ENCODE results near the gene SLC38A9. TPM values are rescaled to one million over a fixed set of nuclear protein-coding genes. Genes with fewer than 3 reads are reported as not detected.

Gene SLC38A9
- total and polyA plus RNA-seq, 2 of the 8 experiments (the other 6 are each of a cell fraction or from before 2014, with no cell fraction given), result 29.2 to 43.7 TPM

GRCh38 chr5:55620009-55620765 is 91.9 kb downstream of the SLC38A9 start:
- H3K27ac ChIP-seq (ENCODE audit: low read depth, low read length), result no peak overlapping the region
- TF ChIP-seq EZH2 (IDR thresholded peaks at IDR 0.05; ENCODE audit: low read depth, low read length, severe bottlenecking), result no peak
- no peak for TF ChIP-seq NRF1 (IDR thresholded peaks at IDR 0.05; ENCODE audit: low read depth, low read length)
- no peak for TF ChIP-seq NANOG (IDR thresholded peaks at IDR 0.05; ENCODE audit: insufficient read depth, low read depth, low read length, poor library complexity, severe bottlenecking)
- TF ChIP-seq CBX5 (IDR thresholded peaks at IDR 0.05; ENCODE audit: low read depth, low read length), result no peak
- TF ChIP-seq RXRA (IDR thresholded peaks at IDR 0.05; ENCODE audit: insufficient read depth, low read depth, low read length), result no peak
- no peak for TF ChIP-seq EP300 (IDR thresholded peaks at IDR 0.05; ENCODE audit: borderline replicate concordance in 1 of 2, low read depth in 2 of 2, low read length in 2 of 2)
- no peak for TF ChIP-seq CTBP2 (IDR thresholded peaks at IDR 0.05; ENCODE audit: borderline replicate concordance, insufficient read depth, insufficient read length, low read length)
- no peak for TF ChIP-seq E2F6 (IDR thresholded peaks at IDR 0.05)
- TF ChIP-seq CBX8 (IDR thresholded peaks at IDR 0.05; ENCODE audit: borderline replicate concordance, low read depth, low read length), result no peak
- TF ChIP-seq JUN (IDR thresholded peaks at IDR 0.05; ENCODE audit: low read depth, low read length), result no peak
- TF ChIP-seq KDM4A (IDR thresholded peaks at IDR 0.05; ENCODE audit: low read depth, low read length, severe bottlenecking), result no peak

More at GRCh38 chr5:55620009-55620765, 91.9 kb downstream of the SLC38A9 start:
- H4K8ac ChIP-seq (ENCODE audit: extremely low read depth, insufficient read depth, low read length), result no peak overlapping the region
- H3K79me1 ChIP-seq (ENCODE audit: low read depth, low read length), result no peaks in the 10 kb centered on the region
- FAIRE-seq, result no peak
- H2BK5ac ChIP-seq (ENCODE audit: low read depth, low read length), result no peak overlapping the region
- no peak overlapping the region for H4K5ac ChIP-seq (ENCODE audit: insufficient read length, low read depth, low read length)
- no peak overlapping the region for H3K56ac ChIP-seq (replicated peaks; ENCODE audit: insufficient read length, low read depth, low read length)
- ChIA-PET POLR2A (ENCODE audit: partially characterized antibody) (no interaction called here), CTCF (ENCODE audit: partially characterized antibody) (interaction anchor here (1.0 kb wide), 1 partner anchor 10 kb away, joined by 3 read pairs; no protein-coding TSS in a partner anchor)
- H4K20me1 ChIP-seq (replicated peaks in 1 of 2; ENCODE audit: control insufficient read depth in 1 of 2, insufficient read depth in 2 of 2, low read length in 2 of 2), result no peaks in the 10 kb centered on the region
- no peaks in the 10 kb centered on the region for H3K9me3 ChIP-seq (ENCODE audit: insufficient read depth in 2 of 2, low read depth in 1 of 2, low read length in 1 of 2)
- no peak overlapping the region for H2BK20ac ChIP-seq (ENCODE audit: low read length)
- no peak overlapping the region for H3K14ac ChIP-seq (ENCODE audit: insufficient read length)
- no peaks in the 10 kb centered on the region for H3K27me3 ChIP-seq (replicated peaks in 1 of 4; ENCODE audit: control insufficient read depth in 3 of 4, extremely low read depth in 1 of 4, insufficient read depth in 3 of 4, low read length in 3 of 4)
- no peak overlapping the region for H3K18ac ChIP-seq (ENCODE audit: extremely low read depth, low read length)
- H4K91ac ChIP-seq (replicated peaks; ENCODE audit: insufficient read length, low read length), result no peak overlapping the region
- DNase-seq (ENCODE audit: low read depth in 1 of 2, low spot score in 2 of 2), result no peak
- no peak overlapping the region for H3K4me2 ChIP-seq (ENCODE audit: insufficient read depth in 1 of 2, low read depth in 2 of 2, low read length in 2 of 2)
- H2BK12ac ChIP-seq (ENCODE audit: low read depth, low read length), result no peak overlapping the region
- H3K36me3 ChIP-seq (ENCODE audit: control insufficient read depth in 2 of 4, insufficient read depth in 4 of 4, low read length in 3 of 4), result no peaks in the 10 kb centered on the region
- H3K4me1 ChIP-seq (replicated peaks in 1 of 4; ENCODE audit: control insufficient read depth in 3 of 4, insufficient read depth in 4 of 4, low read length in 3 of 4), result peaks cover 2 to 8% (median 6%) of the 10 kb centered on the region in 4 experiments; a peak in 4 of 7 replicates
- H3K23ac ChIP-seq (ENCODE audit: insufficient read length), result no peak overlapping the region
- peak overlapping the region; percentile 31; the same call in 1 of the 2 replicates for H2BK15ac ChIP-seq (ENCODE audit: low read length)
- H3K79me2 ChIP-seq (ENCODE audit: control insufficient read depth in 1 of 2, insufficient read depth in 2 of 2, low read length in 2 of 2), result no peaks in the 10 kb centered on the region
- no peak overlapping the region for H3K4me3 ChIP-seq (ENCODE audit: extremely low read depth in 1 of 4, insufficient read depth in 2 of 4, low read depth in 3 of 4, low read length in 4 of 4)
- no peak overlapping the region for H2AFZ ChIP-seq (ENCODE audit: low read length)
- no peaks in the 10 kb centered on the region for H3K23me2 ChIP-seq (ENCODE audit: low read depth, low read length)
- H3K9ac ChIP-seq (replicated peaks in 1 of 4; ENCODE audit: extremely low read depth in 1 of 4, low read depth in 3 of 4, low read length in 3 of 4), result no peak overlapping the region
- no peak overlapping the region for H3K4ac ChIP-seq (replicated peaks; ENCODE audit: insufficient read length, low read depth, low read length)
- H2AK5ac ChIP-seq (ENCODE audit: low read depth, low read length), result no peak overlapping the region
- no peak overlapping the region for H2BK120ac ChIP-seq (replicated peaks; ENCODE audit: low read depth, low read length)
- 93% methylated on average over 6 of the region's 6 CpGs; no CpG with 5 or more reads in 1 of the 2 experiments for WGBS, 2 experiments (ENCODE audit: extremely low coverage in 1 of 2, insufficient coverage in 1 of 2, insufficient read length in 1 of 2, insufficient replicate concordance in 2 of 2, low coverage in 1 of 2, low lambda C conversion rate in 2 of 2, missing lambda C conversion rate in 1 of 2)

Measured in H1 (cell line).